A549 (cell line): Measurements from ENCODE around the gene ADCY4.

Source experiments
- CEBPB ChIP-seq, 2 experiments: fragments of >200 bp in 1 of 2; sonication (Bioruptor Twin) in 1 of 2; formaldehyde crosslinking in 1 of 2; IDR thresholded peaks; 2 replicates each; pipeline ENCODE4 v1.6.1; 2012 to 2016
- EP300 ChIP-seq, 2 experiments: fragments of >200 bp; sonication (Bioruptor Twin); formaldehyde crosslinking; IDR thresholded peaks; 2 replicates in 1 of 2; 3 replicates in 1 of 2; pipeline ENCODE4 v1.6.1; 2016 to 2017
- GATA3 ChIP-seq: IDR thresholded peaks from 2 replicates; pipeline ENCODE4 v1.6.1; 2012; ENCODE audit warnings: borderline replicate concordance
- JUN ChIP-seq, 2 experiments: fragments of >200 bp; sonication (Bioruptor Twin); formaldehyde crosslinking; IDR thresholded peaks; 2 replicates in 1 of 2; 3 replicates in 1 of 2; pipeline ENCODE4 v1.6.1; 2016 to 2017
- JUNB ChIP-seq: fragments of >200 bp; sonication (Bioruptor Twin); formaldehyde crosslinking; IDR thresholded peaks from 2 replicates; pipeline ENCODE4 v1.6.1; 2016
- MAFK ChIP-seq: fragments of 450-650 bp; IDR thresholded peaks from 2 replicates; pipeline ENCODE4 v1.6.1; 2014; ENCODE audit not compliant: partially characterized antibody
- PBX3 ChIP-seq: IDR thresholded peaks from 2 replicates; pipeline ENCODE4 v1.6.1; 2012
- POLR2A ChIP-seq: IDR thresholded peaks from 2 replicates; pipeline ENCODE4 v1.6.1; 2012; ENCODE audit warnings: mild to moderate bottlenecking, low read length
- RCOR1 ChIP-seq: fragments of 150-350 bp; IDR thresholded peaks from 2 replicates; pipeline ENCODE4 v1.6.1; 2014; ENCODE audit warnings: antibody characterized with exemption, low read length, low read depth
- TF ChIP-seq, protein P1 (sequence below): IDR thresholded peaks from 2 replicates; pipeline ENCODE4 v1.6.1; 2012; ENCODE audit warnings: low read depth, borderline replicate concordance
- TF ChIP-seq, protein P2 (sequence below): fragments of >200 bp; sonication (Bioruptor Twin); formaldehyde crosslinking; IDR thresholded peaks from 3 replicates; pipeline ENCODE4 v1.5.1; 2016
- TF ChIP-seq, protein P3 (sequence below): fragments of 450-650 bp; IDR thresholded peaks from 2 replicates; pipeline ENCODE4 v1.6.1; 2014; ENCODE audit warnings: antibody characterized with exemption
- TF ChIP-seq, protein P4 (sequence below): fragments of >200 bp; sonication (Bioruptor Twin); formaldehyde crosslinking; IDR thresholded peaks from 3 replicates; pipeline ENCODE4 v1.6.1; 2016
- TF ChIP-seq, protein P5 (sequence below): fragments of 200-600 bp; sonication (generic); IDR thresholded peaks from 2 replicates; pipeline ENCODE4 v1.6.1; 2016; ENCODE audit warnings: antibody characterized with exemption, mild to moderate bottlenecking, moderate library complexity

DNA sequence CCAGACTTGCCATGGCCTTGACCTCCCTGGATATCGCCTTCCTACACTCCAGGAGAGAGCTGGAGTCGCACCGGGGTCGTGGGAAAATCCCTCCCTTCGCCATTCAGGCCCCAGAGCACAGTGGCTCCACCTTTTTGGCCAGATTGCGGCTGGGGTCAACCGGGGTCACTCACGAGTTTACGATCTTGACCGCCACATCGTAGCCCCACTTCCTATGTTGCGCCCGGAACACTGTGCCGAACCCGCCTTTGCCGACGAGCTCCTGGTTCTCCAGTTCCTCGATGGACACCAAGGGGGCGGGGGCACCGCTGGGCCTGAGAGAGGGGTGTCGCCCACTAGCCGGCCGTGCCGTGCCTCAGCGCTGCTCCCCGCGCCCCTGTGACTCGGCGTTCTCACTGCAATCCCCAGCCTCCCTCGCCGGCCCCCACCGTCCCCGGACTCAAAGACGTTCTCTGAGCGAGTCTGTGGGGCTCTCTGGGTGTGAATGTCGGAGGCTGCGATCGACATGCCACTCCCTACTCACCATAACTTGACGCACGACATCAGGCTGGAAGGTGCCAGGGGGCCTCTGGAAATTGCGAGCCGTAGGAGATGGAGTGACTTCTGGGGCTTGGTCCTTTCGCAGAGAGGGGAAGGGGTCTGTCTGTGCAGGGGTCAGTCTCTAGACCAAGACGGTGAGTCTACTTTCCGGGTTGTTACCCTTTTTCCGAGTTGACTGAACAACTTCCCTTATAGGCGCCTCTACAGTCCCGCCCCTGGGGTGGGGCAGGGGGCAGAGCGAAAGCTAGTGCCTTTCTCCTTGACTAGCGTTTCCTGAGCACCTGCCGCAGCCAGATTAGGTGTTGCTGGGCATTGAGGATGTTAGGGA, 4.6 kb upstream of the ADCY4 start, which contains the start of gene RIPK3:
- TF ChIP-seq, protein P1, sequence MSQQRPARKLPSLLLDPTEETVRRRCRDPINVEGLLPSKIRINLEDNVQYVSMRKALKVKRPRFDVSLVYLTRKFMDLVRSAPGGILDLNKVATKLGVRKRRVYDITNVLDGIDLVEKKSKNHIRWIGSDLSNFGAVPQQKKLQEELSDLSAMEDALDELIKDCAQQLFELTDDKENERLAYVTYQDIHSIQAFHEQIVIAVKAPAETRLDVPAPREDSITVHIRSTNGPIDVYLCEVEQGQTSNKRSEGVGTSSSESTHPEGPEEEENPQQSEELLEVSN: no peak
- TF ChIP-seq, protein P2, sequence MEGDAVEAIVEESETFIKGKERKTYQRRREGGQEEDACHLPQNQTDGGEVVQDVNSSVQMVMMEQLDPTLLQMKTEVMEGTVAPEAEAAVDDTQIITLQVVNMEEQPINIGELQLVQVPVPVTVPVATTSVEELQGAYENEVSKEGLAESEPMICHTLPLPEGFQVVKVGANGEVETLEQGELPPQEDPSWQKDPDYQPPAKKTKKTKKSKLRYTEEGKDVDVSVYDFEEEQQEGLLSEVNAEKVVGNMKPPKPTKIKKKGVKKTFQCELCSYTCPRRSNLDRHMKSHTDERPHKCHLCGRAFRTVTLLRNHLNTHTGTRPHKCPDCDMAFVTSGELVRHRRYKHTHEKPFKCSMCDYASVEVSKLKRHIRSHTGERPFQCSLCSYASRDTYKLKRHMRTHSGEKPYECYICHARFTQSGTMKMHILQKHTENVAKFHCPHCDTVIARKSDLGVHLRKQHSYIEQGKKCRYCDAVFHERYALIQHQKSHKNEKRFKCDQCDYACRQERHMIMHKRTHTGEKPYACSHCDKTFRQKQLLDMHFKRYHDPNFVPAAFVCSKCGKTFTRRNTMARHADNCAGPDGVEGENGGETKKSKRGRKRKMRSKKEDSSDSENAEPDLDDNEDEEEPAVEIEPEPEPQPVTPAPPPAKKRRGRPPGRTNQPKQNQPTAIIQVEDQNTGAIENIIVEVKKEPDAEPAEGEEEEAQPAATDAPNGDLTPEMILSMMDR: no peak
- TF ChIP-seq EP300 (IDR thresholded peaks at IDR 0.05): no peak
- TF ChIP-seq POLR2A: no peak
- no peak for TF ChIP-seq MAFK
- TF ChIP-seq, protein P3, sequence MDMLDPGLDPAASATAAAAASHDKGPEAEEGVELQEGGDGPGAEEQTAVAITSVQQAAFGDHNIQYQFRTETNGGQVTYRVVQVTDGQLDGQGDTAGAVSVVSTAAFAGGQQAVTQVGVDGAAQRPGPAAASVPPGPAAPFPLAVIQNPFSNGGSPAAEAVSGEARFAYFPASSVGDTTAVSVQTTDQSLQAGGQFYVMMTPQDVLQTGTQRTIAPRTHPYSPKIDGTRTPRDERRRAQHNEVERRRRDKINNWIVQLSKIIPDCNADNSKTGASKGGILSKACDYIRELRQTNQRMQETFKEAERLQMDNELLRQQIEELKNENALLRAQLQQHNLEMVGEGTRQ: no peak
- TF ChIP-seq RCOR1: no peak
- TF ChIP-seq GATA3: no peak
- no peak for TF ChIP-seq JUN (IDR thresholded peaks at IDR 0.05)
- no peak for TF ChIP-seq PBX3
- TF ChIP-seq JUNB: no peak
- TF ChIP-seq, protein P4, sequence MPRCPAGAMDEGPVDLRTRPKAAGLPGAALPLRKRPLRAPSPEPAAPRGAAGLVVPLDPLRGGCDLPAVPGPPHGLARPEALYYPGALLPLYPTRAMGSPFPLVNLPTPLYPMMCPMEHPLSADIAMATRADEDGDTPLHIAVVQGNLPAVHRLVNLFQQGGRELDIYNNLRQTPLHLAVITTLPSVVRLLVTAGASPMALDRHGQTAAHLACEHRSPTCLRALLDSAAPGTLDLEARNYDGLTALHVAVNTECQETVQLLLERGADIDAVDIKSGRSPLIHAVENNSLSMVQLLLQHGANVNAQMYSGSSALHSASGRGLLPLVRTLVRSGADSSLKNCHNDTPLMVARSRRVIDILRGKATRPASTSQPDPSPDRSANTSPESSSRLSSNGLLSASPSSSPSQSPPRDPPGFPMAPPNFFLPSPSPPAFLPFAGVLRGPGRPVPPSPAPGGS: no peak
- TF ChIP-seq, protein P5, sequence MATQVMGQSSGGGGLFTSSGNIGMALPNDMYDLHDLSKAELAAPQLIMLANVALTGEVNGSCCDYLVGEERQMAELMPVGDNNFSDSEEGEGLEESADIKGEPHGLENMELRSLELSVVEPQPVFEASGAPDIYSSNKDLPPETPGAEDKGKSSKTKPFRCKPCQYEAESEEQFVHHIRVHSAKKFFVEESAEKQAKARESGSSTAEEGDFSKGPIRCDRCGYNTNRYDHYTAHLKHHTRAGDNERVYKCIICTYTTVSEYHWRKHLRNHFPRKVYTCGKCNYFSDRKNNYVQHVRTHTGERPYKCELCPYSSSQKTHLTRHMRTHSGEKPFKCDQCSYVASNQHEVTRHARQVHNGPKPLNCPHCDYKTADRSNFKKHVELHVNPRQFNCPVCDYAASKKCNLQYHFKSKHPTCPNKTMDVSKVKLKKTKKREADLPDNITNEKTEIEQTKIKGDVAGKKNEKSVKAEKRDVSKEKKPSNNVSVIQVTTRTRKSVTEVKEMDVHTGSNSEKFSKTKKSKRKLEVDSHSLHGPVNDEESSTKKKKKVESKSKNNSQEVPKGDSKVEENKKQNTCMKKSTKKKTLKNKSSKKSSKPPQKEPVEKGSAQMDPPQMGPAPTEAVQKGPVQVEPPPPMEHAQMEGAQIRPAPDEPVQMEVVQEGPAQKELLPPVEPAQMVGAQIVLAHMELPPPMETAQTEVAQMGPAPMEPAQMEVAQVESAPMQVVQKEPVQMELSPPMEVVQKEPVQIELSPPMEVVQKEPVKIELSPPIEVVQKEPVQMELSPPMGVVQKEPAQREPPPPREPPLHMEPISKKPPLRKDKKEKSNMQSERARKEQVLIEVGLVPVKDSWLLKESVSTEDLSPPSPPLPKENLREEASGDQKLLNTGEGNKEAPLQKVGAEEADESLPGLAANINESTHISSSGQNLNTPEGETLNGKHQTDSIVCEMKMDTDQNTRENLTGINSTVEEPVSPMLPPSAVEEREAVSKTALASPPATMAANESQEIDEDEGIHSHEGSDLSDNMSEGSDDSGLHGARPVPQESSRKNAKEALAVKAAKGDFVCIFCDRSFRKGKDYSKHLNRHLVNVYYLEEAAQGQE: no peak
- no peak for TF ChIP-seq CEBPB (IDR thresholded peaks at IDR 0.05)
